Measurements from ENCODE around the gene USP36. TPM values are rescaled to one million over a fixed set of nuclear protein-coding genes. Genes with fewer than 3 reads are reported as not detected.
A peak's percentile ranks its signal among the peaks of the same experiment; 100 is the strongest.

The USP36 gene
- total and polyA plus RNA-seq, 9 of the 15 experiments (the other 6 are each of a cell fraction or from before 2014, with no cell fraction given), result 6.4 to 72.8 (median 22.5) TPM

- no peak for TF ChIP-seq RFX5 (IDR thresholded peaks at IDR 0.05; ENCODE audit: low read depth, low read length)
- TF ChIP-seq, protein P1, sequence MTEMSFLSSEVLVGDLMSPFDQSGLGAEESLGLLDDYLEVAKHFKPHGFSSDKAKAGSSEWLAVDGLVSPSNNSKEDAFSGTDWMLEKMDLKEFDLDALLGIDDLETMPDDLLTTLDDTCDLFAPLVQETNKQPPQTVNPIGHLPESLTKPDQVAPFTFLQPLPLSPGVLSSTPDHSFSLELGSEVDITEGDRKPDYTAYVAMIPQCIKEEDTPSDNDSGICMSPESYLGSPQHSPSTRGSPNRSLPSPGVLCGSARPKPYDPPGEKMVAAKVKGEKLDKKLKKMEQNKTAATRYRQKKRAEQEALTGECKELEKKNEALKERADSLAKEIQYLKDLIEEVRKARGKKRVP (CRISPR knock-in tag; IDR thresholded peaks at IDR 0.05), result no peak; the same call in 1 of the 2 replicates
- TF ChIP-seq DMBX1 (CRISPR knock-in tag; IDR thresholded peaks at IDR 0.05; ENCODE audit: borderline replicate concordance), result no peak
- TF ChIP-seq, protein P2, sequence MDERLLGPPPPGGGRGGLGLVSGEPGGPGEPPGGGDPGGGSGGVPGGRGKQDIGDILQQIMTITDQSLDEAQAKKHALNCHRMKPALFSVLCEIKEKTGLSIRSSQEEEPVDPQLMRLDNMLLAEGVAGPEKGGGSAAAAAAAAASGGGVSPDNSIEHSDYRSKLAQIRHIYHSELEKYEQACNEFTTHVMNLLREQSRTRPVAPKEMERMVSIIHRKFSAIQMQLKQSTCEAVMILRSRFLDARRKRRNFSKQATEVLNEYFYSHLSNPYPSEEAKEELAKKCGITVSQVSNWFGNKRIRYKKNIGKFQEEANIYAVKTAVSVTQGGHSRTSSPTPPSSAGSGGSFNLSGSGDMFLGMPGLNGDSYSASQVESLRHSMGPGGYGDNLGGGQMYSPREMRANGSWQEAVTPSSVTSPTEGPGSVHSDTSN (CRISPR knock-in tag; IDR thresholded peaks at IDR 0.05; ENCODE audit: low read depth), result no peak
- TF ChIP-seq, protein P2 (tag; conservative IDR thresholded peaks at IDR 0.05; ENCODE audit: low read depth), result no peak
- no peak for TF ChIP-seq NFE2 (IDR thresholded peaks at IDR 0.05; ENCODE audit: low read depth)
- peak; percentile 82 for TF ChIP-seq DACH1 (IDR thresholded peaks at IDR 0.05; ENCODE audit: partially characterized antibody)
- no peak for TF ChIP-seq SRSF1 (IDR thresholded peaks at IDR 0.05; ENCODE audit: low read depth, low read length)
- no peak for TF ChIP-seq TCF7L2 (IDR thresholded peaks at IDR 0.05; ENCODE audit: low read depth, low read length)
- TF ChIP-seq MYNN (IDR thresholded peaks at IDR 0.05), result peak; percentile 40; the same call in 1 of the 2 replicates
- no peak for TF ChIP-seq MYNN (CRISPR knock-in tag; IDR thresholded peaks at IDR 0.05)
- TF ChIP-seq, protein P3, sequence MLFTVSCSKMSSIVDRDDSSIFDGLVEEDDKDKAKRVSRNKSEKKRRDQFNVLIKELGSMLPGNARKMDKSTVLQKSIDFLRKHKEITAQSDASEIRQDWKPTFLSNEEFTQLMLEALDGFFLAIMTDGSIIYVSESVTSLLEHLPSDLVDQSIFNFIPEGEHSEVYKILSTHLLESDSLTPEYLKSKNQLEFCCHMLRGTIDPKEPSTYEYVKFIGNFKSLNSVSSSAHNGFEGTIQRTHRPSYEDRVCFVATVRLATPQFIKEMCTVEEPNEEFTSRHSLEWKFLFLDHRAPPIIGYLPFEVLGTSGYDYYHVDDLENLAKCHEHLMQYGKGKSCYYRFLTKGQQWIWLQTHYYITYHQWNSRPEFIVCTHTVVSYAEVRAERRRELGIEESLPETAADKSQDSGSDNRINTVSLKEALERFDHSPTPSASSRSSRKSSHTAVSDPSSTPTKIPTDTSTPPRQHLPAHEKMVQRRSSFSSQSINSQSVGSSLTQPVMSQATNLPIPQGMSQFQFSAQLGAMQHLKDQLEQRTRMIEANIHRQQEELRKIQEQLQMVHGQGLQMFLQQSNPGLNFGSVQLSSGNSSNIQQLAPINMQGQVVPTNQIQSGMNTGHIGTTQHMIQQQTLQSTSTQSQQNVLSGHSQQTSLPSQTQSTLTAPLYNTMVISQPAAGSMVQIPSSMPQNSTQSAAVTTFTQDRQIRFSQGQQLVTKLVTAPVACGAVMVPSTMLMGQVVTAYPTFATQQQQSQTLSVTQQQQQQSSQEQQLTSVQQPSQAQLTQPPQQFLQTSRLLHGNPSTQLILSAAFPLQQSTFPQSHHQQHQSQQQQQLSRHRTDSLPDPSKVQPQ (CRISPR knock-in tag; IDR thresholded peaks at IDR 0.05; ENCODE audit: borderline replicate concordance), result no peak
- TF ChIP-seq FOXM1 (IDR thresholded peaks at IDR 0.05; ENCODE audit: low read depth), result peak; percentile 47; the same call in 1 of the 2 replicates
- no peak for TF ChIP-seq FOXM1 (CRISPR knock-in tag; IDR thresholded peaks at IDR 0.05; ENCODE audit: low read depth)
- TF ChIP-seq, protein P4, sequence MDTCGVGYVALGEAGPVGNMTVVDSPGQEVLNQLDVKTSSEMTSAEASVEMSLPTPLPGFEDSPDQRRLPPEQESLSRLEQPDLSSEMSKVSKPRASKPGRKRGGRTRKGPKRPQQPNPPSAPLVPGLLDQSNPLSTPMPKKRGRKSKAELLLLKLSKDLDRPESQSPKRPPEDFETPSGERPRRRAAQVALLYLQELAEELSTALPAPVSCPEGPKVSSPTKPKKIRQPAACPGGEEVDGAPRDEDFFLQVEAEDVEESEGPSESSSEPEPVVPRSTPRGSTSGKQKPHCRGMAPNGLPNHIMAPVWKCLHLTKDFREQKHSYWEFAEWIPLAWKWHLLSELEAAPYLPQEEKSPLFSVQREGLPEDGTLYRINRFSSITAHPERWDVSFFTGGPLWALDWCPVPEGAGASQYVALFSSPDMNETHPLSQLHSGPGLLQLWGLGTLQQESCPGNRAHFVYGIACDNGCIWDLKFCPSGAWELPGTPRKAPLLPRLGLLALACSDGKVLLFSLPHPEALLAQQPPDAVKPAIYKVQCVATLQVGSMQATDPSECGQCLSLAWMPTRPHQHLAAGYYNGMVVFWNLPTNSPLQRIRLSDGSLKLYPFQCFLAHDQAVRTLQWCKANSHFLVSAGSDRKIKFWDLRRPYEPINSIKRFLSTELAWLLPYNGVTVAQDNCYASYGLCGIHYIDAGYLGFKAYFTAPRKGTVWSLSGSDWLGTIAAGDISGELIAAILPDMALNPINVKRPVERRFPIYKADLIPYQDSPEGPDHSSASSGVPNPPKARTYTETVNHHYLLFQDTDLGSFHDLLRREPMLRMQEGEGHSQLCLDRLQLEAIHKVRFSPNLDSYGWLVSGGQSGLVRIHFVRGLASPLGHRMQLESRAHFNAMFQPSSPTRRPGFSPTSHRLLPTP (IDR thresholded peaks at IDR 0.05; ENCODE audit: borderline replicate concordance, extremely low read depth, insufficient read length), result no peak
- no peak for TF ChIP-seq SNIP1 (IDR thresholded peaks at IDR 0.05; ENCODE audit: low read depth)
- no peak for TF ChIP-seq HNRNPK (IDR thresholded peaks at IDR 0.05; ENCODE audit: low read depth, low read length, poor library complexity, severe bottlenecking)
- TF ChIP-seq PRPF4 (IDR thresholded peaks at IDR 0.05; ENCODE audit: insufficient read depth, low read depth, low read length, poor library complexity, severe bottlenecking), result no peak
- peak; percentile 13; the same call in 1 of the 2 replicates for TF ChIP-seq HDGF (IDR thresholded peaks at IDR 0.05)
- peak; percentile 12 for TF ChIP-seq CXXC5 (CRISPR knock-in tag; IDR thresholded peaks at IDR 0.05)
Observed at GRCh38 chr17:78783711-78784324, 56.8 kb downstream of the USP36 start (continued).

All from K562 (cell line).